NB4 (cell line): Measurements from ENCODE around the gene CISD3.

Experiments
- CTCF ChIP-seq: IDR thresholded peaks from one replicate; pipeline ENCODE4 v1.5.1; 2012; ENCODE audit warnings: low read depth, low read length
- MAX ChIP-seq: IDR thresholded peaks from 2 replicates; pipeline ENCODE4 v1.6.1; 2011; ENCODE audit warnings: low read depth, low read length
- MYC ChIP-seq: IDR thresholded peaks from 2 replicates; pipeline ENCODE4 v1.6.1; 2011; ENCODE audit warnings: low read depth, low read length
- POLR2A ChIP-seq: IDR thresholded peaks from 2 replicates; pipeline ENCODE4 v1.6.1; 2011; ENCODE audit warnings: mild to moderate bottlenecking; ENCODE audit not compliant: insufficient read length; ENCODE audit errors: extremely low read depth

GRCh38 chr17:38749223-38750043 lies 19.3 kb downstream of the CISD3 start:
- TF ChIP-seq CTCF (no peak), POLR2A (no peak), MAX (no peak), MYC (no peak)
